Kasumi-1 (cell line): Measurements from ENCODE around the gene RPUSD1.
A peak's percentile ranks its signal among the peaks of the same experiment; 100 is the strongest.

Source experiments
- DNase-seq, 2 experiments: peaks; one replicate each; lab custom pipeline; 2025; lab: John Stamatoyannopoulos, UW

The RPUSD1 gene

DNA sequence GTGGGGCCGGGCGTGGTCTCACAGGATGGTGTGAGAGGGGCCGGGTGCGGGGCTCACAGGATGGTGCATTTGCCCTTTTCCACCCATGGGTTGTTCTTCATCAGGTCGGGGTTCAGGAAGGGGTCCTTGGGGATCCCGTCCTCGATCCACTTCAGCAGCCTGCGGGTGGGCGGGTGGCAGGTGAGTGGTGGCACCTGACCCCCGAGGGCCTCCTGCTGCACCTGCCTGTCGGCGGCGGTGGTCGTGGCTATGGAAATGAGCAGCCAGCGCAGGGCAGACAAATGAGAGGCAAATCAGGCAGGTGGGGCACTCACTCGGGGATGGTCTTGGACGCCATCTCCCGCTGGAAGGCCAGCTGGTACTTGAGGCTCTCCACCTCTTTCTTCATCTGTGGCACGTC, 10.5 kb upstream of the RPUSD1 start:
- no peak for DNase-seq

DNA sequence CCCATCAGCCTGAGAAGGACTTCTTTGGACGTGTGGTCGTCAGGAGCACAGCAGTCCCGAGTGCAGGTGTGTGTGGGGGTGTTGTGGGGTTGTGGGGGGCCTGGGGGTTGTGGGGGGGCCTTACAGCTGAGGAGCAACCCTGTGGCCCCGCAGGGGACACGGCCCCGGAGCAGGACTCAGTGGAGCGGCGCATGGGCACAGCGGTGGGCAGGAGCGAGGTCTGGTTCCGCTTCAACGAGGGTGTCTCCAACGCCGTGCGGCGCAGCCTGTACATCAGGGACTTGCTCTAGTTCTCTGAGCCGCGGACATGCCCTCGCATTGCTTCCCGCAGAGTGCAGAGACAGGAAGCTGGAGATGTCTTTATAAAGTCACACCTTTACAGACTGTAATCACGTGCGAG, 9.5 kb upstream of the RPUSD1 start:
- no peak for DNase-seq

DNA sequence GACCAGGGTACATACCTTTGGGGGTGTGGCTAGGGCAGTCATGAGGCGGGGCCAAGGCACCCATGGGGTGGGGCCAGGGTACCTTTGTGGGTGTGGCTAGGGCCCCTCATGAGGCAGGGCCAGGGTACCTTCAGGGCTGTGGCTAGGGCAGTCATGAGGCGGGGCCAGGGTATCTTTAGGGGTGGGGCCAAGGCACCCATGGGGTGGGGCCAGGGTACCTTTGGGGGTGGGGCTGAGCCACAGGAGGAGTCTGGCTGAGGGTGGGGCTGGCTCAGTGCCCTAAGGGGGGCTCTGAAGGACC, 8.9 kb upstream of the RPUSD1 start:
- DNase-seq, result no peak

DNA sequence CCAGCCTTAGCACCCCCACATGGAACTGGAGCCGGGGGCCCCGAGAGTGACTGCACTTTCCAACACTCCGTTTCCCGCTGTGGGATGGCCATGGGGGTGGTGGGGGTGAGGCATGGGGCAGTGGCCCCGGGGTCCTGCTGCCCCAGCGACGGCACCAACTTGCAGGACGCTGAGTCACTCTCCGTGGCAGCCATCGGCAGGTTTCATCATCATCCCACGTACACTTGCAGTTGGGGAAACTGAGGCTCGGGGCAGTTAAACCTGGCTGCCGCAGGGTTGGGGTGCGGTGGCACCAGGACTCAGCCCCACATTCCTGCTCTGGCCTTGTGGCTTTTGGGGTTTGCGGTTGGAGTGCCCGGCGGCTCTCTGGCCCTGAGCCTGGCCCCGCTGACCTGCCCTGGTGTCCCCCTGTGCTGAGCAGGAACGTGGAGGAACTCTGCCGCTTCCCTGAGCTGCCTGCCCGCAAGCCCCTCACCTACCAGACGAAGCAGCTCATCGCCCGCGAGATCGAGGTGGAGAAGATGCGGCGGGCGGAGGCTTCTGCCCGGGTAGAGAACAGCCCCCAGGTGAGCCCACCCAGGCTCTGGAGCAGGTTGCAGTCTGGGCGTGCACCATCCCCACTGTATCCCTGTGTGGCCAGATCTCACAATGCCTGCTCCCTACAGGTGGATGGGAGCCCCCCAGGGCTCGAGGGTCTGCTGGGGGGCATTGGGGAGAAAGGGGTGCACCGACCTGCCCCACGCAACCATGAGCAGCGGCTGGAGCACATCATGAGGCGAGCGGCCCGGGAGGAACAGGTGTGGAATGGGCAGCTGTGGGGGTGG, 8.3 kb upstream of the RPUSD1 start:
- no peak for DNase-seq

DNA sequence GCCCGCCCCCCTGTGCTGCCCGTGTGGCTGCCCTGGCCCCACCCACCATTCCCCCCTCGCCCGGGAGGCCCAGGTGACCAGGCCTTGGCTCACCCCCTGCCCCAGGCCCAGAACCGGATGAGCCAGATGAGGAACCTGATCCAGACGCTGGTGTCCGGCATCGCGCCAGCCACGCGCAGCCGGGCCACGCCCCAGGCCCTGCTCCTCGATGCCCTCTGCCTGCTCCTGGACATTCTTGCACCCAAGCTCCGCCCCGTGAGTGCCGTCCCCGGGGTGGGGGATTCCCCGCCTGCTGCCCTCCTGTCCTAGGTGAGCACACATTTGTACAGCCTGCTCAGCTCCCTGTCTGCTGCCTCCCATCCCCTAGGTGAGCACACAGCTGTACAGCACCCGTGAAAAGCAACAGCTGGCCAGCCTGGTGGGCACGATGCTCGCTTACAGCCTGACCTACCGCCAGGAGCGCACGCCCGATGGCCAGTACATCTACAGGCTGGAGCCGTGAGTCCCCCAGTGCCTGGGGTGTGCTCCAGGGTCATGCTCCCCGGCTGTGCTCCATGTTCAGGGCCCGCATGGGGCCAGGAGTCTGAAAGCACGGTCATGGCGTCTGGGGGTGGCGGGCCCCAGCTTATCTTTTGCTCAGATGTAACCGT, 7.5 kb upstream of the RPUSD1 start:
- DNase-seq, result no peak

DNA sequence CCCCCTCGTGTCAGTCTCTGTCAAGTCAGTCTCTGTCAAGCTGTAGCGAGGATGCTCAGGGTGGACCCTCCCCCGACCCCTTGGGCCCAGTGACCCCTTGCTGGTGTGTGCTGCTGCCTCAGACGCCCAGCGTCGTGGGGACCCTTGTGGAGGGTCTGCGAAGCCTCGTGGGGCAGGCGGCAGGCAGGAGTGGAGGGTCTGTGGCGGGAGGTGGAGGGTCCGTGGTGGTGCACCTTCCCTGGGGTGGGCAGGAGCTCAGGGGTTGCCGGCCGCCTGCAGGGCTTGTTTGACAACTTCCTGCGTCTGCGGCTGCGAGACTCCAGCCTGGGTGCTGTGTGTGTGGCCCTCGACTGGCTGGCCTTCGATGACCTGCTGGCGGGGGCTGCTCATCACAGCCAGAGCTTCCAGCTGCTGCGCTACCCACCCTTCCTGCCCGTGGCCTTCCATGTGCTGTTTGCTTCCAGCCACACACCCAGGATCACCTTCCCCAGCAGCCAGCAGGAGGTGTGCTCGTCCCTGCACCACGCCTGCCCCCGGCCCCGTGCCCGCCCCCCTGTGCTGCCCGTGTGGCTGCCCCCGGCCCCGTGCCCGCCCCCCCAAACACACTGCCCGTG, 6.8 kb upstream of the RPUSD1 start:
- DNase-seq, result no peak

DNA sequence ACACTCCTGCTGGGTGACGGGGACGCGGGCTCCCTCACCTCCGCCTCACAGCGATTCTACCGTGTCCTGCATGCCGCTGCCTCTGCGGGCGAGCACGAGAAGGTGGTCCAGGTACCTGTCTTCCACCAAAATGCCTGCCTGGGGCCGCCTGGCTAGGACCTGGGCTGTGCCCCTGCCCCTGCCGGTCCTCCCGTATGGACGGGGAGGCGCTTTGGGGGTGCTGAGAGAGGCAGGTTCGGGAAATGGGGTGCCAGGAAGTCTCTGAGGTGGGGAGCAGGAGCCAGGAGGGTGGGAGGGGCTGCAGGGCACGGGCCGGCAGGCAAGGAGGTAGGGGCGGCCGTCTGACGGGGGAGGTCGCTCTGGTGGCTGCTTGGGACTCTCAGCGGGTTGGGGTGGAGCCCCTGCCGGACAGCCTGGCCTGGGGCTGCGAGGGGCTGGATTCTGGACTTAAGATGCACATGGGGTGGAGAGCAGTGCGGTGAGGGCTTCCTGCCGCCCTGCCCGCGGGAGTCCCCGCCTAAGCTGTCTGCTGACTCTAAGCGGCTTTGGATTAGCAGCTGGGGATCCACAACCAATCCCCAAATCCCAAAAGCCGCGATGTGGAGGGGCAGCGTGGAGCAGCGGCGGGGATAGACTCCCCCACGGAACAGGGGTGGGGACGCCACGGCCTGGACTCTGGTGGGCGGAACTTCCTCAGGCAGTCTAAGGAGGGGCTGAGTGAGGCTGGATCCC, 6.1 kb upstream of the RPUSD1 start:
- no peak for DNase-seq

DNA sequence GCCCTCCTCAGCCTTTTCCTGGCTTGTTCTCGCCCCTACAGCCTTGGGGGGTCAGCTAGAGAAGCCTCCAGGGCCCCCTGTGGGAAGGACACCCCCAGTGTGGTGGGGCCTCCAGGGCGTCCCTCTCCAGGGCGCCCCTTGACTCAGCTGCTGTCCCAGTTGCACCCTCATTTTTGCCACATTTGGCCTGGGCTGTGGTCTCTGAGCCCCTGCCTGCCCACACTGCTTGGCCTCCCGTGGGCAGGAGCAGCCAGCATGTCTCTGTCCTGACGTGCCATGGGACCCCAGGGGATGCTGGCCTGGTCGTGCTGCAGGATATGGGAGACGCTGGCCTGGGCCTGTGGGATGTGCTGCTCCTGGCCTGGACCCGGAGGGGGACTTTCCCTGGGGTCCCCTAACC, 5.2 kb upstream of the RPUSD1 start:
- no peak for DNase-seq

DNA sequence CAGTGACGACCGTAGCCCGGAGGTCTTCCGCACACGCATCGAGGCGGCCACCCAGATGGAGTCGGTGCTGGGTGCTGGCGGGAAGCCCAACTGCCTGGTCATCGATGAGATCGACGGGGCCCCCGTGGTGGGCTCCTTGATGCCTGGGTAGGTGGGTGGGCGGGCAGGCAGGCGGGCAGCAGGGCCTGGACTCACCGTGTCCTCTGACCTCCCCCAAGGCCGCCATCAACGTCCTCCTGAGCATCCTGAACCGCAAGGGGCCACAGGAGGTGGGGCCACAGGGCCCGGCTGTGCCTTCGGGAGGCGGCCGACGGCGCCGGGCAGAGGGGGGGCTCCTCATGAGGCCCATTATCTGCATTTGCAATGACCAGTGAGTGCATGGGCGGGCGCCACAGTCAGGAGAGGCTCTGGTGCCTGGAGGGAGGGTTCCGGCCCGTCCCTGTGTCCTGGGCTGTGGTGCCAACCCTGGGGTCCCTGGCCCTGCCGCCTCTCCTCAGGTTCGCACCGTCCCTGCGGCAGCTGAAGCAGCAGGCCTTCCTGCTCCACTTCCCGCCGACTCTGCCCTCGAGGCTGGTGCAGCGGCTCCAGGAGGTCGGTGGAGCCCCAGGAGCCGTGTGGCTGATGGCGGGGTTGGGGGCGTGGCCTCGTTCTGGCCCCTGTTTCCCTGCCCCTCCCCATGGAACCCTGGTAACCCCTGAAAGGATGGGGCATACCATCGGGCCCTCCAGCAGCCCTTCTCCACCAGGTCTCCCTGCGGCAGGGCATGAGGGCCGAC, 4.2 kb upstream of the RPUSD1 start:
- DNase-seq, result no peak

DNA sequence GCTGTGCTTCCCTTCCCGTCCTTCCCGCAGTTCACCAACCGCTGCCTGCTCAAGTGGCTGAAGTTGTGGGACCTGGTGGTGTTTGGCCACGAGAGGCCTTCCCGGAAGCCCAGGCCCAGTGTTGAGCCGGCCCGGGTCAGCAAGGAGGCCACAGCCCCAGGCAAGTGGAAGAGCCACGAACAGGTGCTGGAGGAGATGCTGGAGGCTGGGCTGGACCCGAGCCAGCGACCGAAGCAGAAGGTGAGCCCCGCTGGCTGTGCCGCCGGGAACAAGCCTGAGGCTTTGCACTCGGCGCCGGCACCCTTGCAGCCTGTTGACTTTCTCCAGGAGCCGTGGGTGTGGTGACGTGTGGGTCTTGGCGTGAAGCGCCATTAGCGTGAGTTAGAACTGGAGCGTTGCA, 3.0 kb upstream of the RPUSD1 start:
- DNase-seq, result no peak

DNA sequence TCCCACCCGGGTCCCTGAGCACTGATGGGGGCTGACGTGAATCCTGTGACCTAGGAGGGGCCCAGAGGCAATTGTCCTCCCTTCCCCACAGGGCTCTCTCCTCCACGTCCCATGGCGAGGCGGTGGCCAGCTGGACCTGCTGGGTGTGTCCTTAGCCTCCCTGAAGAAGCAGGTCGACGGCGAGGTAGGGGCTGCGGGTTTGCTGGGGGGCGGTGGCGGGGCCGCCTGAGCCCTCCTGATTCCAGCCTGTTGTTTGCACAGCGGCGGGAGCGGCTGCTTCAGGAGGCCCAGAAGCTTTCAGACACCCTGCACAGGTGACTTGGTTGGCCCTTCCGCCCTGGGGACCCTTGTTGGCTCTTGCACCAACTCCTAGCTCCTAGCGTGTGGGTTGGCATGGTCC, 1.9 kb upstream of the RPUSD1 start:
- no peak for DNase-seq

DNA sequence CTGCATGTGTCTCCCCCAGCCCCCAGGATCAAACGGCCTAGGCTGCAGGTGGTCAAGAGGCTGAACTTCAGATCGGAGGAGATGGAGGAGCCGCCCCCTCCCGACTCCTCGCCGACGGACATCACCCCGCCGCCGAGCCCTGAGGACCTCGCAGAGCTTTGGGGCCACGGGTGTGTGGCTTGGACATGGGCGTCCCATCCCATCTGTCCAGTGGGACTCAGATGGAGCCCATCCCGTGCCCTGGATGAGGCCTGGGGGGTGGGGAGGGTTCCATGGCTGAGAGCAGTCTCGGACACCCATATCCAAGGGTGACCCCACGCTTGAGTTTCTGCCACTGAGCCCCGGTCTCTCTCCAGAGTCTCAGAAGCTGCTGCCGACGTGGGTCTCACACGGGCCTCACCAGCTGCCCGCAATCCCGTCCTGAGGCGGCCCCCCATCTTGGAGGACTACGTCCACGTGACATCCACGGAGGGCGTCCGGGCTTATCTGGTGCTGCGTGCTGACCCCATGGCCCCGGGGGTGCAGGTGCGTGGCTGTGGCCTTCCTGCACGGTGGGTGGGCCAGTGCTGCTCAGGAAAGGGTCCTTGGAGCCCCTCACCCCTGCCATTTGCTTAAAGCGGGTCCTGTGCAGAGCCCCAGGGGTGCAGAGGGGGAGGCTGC, 1.1 kb upstream of the RPUSD1 start:
- no peak for DNase-seq

DNA sequence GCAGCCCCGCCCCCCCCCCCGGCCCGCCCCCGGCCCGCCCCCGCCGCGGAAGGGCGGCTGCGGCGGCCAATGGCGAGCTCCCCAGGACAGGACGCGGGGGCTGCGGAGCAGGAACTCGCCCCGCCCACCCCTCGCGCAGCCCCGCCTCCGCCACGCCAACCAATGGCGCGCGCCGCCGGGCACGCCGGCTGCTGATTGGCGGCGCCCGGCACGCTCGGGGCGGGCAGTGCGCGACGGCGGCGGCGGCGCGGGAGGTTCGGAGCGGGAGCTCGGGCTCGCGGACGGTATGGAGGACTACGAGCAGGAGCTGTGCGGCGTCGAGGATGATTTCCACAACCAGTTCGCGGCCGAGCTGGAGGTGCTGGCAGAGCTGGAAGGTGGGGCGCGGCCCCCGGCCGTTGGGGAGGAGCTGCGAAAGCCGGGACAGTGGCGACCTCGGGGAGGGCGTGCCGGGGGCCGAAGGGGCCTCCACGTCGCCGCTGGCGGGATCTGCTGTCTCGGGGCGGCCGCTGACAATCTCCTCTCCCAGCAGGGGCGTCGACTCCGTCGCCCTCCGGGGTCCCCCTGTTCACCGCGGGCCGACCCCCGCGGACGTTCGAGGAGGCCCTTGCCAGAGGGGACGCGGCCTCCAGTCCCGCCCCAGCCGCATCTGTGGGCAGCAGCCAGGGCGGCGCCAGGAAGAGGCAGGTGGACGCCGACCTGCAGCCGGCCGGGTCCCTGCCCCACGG, 382 bp upstream of the RPUSD1 start, which contains the start of gene CHTF18:
Gene CHTF18, plus strand, starts transcription at position 222 of the 728 bp plus-strand sequence. Its CDS starts 65 bp downstream, at position 287.
- DNase-seq, result peak; percentile 53 to 58

DNA sequence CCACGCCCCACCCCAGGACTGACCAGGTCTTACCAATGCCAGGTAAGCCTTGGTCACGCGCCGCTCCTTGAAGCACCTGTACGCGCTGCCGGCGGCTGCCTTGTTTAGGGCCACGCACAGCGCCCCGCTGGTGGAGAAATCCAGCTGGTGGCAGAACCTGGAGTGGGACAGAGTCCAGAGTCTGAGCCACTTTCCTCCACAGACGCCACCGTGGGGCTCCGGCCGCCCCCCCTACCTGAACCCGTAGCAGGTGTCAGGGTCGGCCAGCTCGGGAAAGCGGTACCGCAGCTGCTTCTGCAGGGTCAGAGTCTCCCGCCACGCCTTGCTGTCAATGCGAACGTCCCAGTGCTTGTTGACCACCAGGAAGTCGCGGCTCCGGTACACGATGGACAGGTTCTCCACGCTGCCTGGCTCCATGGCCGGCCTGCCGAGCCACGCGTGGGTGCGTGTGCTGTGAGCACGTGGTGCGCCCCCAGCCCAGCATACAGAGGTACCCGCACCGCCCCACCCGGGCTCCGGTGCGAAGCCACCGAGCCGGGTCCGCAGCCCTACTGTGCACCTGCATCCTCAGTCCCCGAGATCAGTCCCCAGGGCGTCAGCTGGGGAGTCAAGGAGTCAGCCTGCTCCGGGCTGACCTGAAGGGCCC, 737 bp downstream of the RPUSD1 start:
- DNase-seq, result no peak

DNA sequence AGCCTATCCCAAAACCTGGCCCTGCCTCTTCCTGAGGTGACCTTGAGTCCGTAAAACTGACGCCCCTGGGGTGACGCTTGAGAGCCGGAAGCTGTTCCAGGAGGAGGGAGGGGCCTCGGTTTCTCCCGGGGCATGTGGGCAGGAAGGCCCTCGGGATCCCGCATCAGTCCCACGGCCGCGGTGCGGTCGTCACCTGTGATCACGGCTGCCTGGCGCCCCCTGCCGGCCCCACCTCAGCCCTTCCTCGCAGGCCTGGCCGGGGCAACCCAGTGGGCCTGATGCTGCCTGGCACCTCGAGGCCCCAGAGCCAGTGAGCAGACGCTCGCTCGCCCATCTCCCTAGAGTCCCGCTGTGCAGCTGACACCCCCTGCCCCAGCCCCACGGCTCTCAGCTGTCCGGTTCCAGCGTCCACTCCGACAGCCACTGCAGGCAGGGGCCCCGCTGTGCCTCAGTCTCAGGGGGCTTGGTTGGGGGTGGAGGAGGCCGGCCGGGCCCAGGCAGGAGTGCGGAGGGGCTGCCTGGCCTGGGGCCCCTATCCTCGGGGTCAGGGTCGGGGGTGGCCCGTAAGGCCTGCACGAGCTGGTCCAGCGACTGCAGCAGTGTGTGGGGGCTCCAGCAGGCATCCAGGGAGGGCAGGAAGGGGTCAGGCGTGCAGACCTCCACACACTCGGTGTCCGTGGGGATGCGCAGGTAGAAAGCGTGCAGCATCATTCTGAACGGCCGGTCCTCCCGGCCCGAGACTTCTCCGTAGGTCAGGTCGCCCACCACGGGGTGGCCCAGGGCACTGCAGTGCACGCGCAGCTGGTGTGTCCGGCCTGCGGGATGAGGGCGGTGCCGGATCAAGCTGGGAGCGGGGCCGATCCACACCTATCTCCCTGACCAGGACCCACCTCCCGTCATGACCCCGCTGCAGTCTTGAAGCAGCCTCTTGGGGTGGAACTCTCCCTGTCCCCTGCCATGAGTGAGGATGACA, 2.3 kb downstream of the RPUSD1 start:
- DNase-seq, result no peak

DNA sequence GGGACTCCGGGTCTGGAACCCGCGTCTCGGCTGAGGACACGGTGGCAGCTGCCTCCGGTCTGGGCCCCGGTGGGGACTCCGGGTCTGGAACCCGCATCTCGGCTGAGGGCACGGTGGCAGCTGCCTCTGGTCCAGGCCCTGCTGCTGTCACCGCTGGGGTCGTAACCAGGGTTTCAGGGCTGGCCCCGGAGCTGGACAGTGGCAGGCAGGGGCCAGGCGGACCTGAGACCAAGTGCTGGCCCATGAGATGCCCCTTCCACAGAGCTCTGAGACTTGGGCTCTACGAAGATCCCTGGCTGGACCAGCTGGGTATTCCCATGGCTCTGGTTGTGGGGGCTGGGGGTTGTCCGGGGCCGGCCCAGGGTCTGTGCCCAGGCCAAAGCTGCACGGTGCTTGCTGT, 3.8 kb downstream of the RPUSD1 start:
- no peak for DNase-seq

DNA sequence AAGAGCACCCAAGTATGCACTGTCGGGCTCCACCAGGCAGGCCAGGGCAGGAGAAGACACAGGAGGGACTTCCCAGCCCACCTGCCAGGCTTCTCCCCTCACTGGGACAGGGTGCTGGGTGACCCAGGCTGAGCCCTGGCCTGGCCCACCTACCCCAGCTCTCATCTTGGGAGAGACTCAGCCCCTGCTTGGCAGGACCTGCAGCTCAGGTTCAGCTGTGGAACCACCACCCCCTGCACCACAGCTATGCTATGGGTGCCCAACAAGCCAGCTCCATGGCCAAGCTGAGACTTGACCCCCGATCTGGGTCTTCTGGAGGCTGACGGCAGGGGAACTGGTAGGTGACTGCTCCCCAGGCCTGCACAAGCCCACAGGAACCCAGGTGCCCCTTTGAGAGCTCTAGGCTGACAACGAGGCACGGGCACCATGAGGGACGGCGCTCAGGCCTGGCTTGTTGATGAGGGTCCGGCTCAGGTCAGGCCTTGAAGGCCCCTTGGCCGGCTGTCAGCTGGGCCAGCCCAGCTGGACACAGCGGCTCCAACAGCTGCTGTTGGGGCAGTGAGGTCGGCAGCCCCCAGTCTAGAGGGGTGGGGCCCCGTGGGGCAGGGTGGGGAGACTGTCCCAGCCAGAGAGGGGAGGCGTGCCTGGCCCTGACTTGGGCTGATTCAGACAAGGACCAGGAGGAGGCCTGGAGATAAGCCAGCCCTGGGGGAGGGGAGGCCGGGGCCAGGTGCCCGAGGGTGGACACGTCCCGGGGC, 4.6 kb downstream of the RPUSD1 start:
- no peak for DNase-seq

DNA sequence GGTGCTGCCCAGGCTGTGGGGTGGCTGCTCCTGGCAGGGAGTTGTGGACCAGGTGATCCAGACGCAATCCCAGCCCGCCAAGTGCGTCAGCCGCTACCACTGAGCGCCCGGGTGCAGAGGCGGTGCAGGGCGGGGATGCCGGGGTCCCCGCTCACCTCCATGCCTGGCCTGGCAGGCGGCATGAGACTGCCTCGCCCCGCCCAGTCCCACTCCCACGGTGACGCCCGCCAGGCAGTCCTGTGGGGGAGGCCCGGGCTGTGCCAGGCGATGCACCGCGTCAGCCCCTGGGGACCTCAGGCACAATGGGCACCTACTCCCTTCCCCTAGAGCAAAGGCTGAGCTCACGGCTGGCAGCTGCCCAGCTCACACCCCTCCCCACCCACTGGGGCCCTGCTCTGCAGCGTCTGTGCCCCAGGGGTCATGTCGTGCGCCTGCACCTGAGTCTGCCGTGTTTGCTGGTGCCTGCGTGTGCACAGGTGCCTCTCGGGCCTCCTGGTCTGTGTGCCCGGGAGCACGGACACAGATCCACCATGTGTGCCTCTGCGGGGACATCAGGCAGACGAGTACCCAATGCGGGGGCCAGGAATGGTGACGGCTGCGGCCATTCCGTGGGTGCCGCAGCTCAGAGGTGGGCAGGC, 5.3 kb downstream of the RPUSD1 start:
- DNase-seq, result no peak
